ENCODE measurements around the gene PPP4R2. TPM values are rescaled to one million over a fixed set of nuclear protein-coding genes. Genes with fewer than 3 reads are reported as not detected.

PPP4R2 gene
- total and polyA plus RNA-seq, 2 of the 4 experiments (the other 2 are of a cell fraction), result 13.5 to 31.4 TPM

- Histone ChIP-seq H3K27ac (ENCODE audit: insufficient read depth, low read length) (no peak overlapping the region), H3K4me2 (ENCODE audit: low read depth, low read length) (no peak overlapping the region), H3K56ac (ENCODE audit: extremely low read depth, insufficient read depth, low read length) (no peak overlapping the region), H3K14ac (replicated peaks; ENCODE audit: low read depth, low read length) (no peak overlapping the region), H3K36me3 (ENCODE audit: control insufficient read depth, insufficient read depth, low read length) (peaks cover 2% of the 10 kb centered on the region; the same call in 1 of the 2 replicates), H3K79me1 (ENCODE audit: low read depth in 1 of 2, low read length in 2 of 2) (peaks cover 0 to 2% of the 10 kb centered on the region in 2 experiments; a peak in 1 of 4 replicates), H3K9me3 (ENCODE audit: control insufficient read depth, insufficient read depth, low read length) (no peaks in the 10 kb centered on the region), H3K4me1 (ENCODE audit: control insufficient read depth, insufficient read depth, low read length) (peaks cover 4% of the 10 kb centered on the region), H2BK20ac (ENCODE audit: low read depth, low read length) (no peak overlapping the region), H2AFZ (replicated peaks; ENCODE audit: low read length, poor library complexity) (no peak overlapping the region), H2AK9ac (replicated peaks; ENCODE audit: low read depth, low read length, poor library complexity) (no peak overlapping the region), H2BK15ac (ENCODE audit: low read depth, low read length) (no peak overlapping the region), H4K91ac (ENCODE audit: insufficient read depth, low read depth, low read length) (no peak overlapping the region), H3K23ac (ENCODE audit: low read depth, low read length) (no peak overlapping the region), H4K8ac (ENCODE audit: low read depth in 2 of 2, low read length in 2 of 2) (no peak overlapping the region), H3K27me3 (ENCODE audit: control insufficient read depth, insufficient read depth, low read length) (no peaks in the 10 kb centered on the region), H3K9ac (ENCODE audit: low read depth, low read length) (no peak overlapping the region), H2BK120ac (ENCODE audit: low read depth, low read length) (no peak overlapping the region), H3K18ac (ENCODE audit: low read depth, low read length) (no peak overlapping the region), H4K5ac (ENCODE audit: low read depth, low read length) (no peak overlapping the region), H4K20me1 (ENCODE audit: insufficient read depth, low read length) (no peaks in the 10 kb centered on the region), H3K4me3 (ENCODE audit: insufficient read depth, low read depth, low read length) (no peak overlapping the region), H2BK5ac (ENCODE audit: low read depth, low read length, poor library complexity, severe bottlenecking) (no peak overlapping the region), H2AK5ac (ENCODE audit: low read depth, low read length) (no peak overlapping the region), H3K4ac (ENCODE audit: low read depth, low read length) (no peak overlapping the region), H3K9me1 (ENCODE audit: insufficient read depth, low read length) (no peaks in the 10 kb centered on the region)
- TF ChIP-seq RFX5 (IDR thresholded peaks at IDR 0.05; ENCODE audit: low read depth, low read length) (no peak), CHD1 (IDR thresholded peaks at IDR 0.05; ENCODE audit: low read depth, low read length) (no peak), BHLHE40 (IDR thresholded peaks at IDR 0.05; ENCODE audit: low read depth, low read length) (no peak), MXI1 (IDR thresholded peaks at IDR 0.05; ENCODE audit: borderline replicate concordance, low read depth, low read length) (no peak), MAZ (IDR thresholded peaks at IDR 0.05; ENCODE audit: borderline replicate concordance, low read depth, low read length) (no peak), USF2 (IDR thresholded peaks at IDR 0.05; ENCODE audit: low read depth, low read length) (no peak), FOS (IDR thresholded peaks at IDR 0.05; ENCODE audit: low read depth, low read length) (no peak), NFE2L2 (IDR thresholded peaks at IDR 0.05; ENCODE audit: low read depth, low read length) (no peak), POLR2A (IDR thresholded peaks at IDR 0.05; ENCODE audit: low read depth, low read length) (no peak), MAFK (IDR thresholded peaks at IDR 0.05; ENCODE audit: low read depth, low read length) (no peak), RAD21 (IDR thresholded peaks at IDR 0.05; ENCODE audit: low read length) (no peak), CTCF (conservative IDR thresholded peaks at IDR 0.05; ENCODE audit: low read depth, low read length) (no peak), CEBPB (IDR thresholded peaks at IDR 0.05; ENCODE audit: low read depth, low read length) (no peak), SMC3 (IDR thresholded peaks at IDR 0.05; ENCODE audit: low read depth, low read length) (no peak), RCOR1 (IDR thresholded peaks at IDR 0.05; ENCODE audit: insufficient replicate concordance, low read length) (no peak)
- TF ChIP-seq, protein P1, sequence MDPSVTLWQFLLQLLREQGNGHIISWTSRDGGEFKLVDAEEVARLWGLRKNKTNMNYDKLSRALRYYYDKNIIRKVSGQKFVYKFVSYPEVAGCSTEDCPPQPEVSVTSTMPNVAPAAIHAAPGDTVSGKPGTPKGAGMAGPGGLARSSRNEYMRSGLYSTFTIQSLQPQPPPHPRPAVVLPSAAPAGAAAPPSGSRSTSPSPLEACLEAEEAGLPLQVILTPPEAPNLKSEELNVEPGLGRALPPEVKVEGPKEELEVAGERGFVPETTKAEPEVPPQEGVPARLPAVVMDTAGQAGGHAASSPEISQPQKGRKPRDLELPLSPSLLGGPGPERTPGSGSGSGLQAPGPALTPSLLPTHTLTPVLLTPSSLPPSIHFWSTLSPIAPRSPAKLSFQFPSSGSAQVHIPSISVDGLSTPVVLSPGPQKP (IDR thresholded peaks at IDR 0.05; ENCODE audit: borderline replicate concordance, low read depth, low read length), result no peak
- no TSS peak for BruUV-seq (replicated peaks)
- no CpG with 5 or more reads among the region's 8 CpGs for WGBS, 2 experiments (ENCODE audit: extremely low coverage in 2 of 2, insufficient read length in 1 of 2)
- ATAC-seq (ENCODE audit: low read depth) (no peak), DNase-seq (no peak)
- intact Hi-C loops (cut with micrococcal nuclease) (no loop called here), in situ Hi-C loops (cut with MboI; ENCODE audit: low sequenced_read_pairs) (no loop called here), dilution Hi-C loops (cut with HindIII; ENCODE audit: low sequenced_read_pairs, unreplicated experiment) (no loop called here)
- CTCF ChIA-PET, result no interaction called here
- POLR2A ChIA-PET (ENCODE audit: unreplicated experiment), result no interaction called here
Observed at GRCh38 chr3:72947715-72948490, 48.7 kb upstream of the PPP4R2 start.
